Kasumi-1 (cell line): ENCODE measurements around the gene BABAM2.
"Not testable (repeated sequence)": the region's sequence is repeated elsewhere in the genome, so short reads cannot be mapped to it uniquely, and the experiment has no call there.

ENCODE experiments used
- DNase-seq, 2 experiments: peaks; one replicate each; lab custom pipeline; 2025; lab: John Stamatoyannopoulos, UW

Gene BABAM2

DNA sequence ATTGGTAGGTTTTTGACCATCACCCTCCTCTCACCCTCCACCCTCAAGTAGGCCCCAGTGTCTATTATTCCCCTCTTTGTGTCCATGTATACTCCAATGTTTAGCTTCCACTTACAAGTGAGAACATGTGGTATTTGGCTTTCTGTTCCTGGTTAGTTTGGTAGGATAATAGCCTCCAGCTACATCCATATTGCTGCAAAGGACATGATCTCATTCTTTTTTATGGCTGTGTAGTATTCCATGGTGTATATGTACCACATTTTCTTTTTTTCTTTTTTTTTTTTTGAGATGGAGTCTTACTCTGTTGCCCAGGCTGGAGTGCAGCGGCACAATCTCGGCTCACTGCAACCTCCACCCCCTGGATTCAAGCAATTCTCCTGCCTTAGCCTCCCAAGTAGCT lies 88.2 kb downstream of the BABAM2 start:
- not testable (repeated sequence) for DNase-seq

DNA sequence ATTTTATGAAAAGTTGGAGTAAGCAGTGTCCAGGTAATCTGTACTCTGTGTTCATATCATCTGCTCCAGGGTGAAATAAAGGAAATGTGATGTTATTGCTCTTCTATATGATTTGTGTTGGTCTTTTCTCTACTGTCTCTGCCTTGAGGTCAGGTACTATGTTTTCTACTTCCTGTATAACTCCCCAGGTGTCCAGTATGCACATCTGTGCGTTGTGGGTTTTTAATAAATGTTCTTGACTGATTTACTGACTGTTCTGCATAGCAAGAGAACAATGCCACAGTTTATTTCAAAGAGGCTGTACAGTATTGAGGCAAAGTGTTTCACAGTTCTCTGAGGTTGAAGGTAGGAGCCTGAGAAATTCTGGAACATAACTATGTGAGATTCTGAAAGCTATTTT lies 89.7 kb downstream of the BABAM2 start:
- DNase-seq: no peak

DNA sequence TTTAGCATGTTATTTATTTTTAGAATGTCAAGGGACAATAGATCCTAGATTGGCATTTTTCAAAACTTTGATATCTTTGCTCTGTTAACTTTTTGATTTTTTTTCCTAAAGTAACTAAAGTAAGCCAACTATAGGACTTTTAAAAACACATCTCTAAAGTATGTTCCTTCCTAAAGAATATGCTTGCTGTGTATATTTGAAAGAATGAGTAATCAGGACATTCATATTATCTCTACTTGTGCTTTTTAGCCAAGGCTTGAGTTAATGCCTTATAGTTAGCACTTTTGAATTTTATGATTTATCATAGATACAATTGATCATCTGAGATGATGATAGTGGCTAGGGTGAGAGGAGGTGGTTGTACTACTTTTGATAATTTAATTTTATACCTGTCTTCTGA lies 93.6 kb downstream of the BABAM2 start:
- no peak for DNase-seq

DNA sequence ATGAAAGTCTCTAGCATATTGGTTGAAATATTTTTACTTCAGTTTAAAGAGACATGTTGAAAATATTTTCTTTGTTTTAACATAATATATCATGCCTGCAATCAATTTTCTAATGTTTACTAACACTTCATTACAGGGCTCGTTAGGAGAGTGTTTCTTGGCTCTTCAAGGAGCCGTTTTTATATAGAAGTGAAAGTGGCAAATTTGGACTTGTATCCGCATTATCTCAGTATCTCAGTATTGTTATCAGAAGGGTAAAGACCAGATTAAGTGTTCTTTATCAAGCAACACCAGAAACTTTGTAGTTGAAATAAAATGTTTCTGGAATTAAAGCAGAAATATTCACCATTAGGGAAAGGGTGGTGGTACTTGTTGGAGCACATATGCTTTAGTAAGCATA lies 97.8 kb downstream of the BABAM2 start:
- no peak for DNase-seq

DNA sequence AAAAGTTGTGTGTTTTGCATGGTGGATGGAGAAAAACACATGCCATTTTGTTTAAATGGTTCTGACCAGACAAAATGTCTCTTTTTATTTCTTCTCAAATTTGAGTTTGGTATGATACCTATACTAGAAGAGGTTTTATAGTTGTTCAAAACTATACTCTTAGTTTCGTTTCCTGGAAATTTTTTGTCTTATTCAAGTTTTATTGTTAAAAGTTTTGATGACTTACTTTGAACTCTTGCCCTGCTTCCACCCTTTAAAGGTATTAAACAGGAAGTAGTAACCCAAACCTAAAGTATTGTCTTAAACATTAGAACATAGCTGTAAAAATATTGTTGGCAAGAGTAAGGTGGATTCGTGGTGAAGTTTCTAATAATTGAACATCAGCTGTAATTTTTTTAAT lies 98.2 kb downstream of the BABAM2 start:
- DNase-seq: no peak

DNA sequence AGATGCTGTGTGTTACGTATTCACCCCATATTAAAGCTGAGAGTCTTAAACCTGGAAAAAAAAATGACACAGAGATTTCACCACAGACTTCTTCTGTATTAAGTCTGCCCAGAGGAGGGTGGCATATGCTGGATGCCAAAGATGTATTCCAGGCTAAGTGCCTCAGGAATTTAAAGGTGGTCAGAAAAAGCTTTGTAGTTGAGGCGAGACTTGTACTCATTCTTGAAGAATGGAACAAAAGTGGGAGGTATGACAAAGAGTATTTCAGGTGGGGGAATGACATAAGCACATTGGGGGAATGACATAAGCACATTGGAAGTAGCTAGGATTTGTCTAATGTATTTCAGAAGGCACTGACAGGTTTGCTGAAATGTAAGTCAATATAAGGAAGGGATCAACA lies 98.6 kb downstream of the BABAM2 start:
- DNase-seq: no peak

DNA sequence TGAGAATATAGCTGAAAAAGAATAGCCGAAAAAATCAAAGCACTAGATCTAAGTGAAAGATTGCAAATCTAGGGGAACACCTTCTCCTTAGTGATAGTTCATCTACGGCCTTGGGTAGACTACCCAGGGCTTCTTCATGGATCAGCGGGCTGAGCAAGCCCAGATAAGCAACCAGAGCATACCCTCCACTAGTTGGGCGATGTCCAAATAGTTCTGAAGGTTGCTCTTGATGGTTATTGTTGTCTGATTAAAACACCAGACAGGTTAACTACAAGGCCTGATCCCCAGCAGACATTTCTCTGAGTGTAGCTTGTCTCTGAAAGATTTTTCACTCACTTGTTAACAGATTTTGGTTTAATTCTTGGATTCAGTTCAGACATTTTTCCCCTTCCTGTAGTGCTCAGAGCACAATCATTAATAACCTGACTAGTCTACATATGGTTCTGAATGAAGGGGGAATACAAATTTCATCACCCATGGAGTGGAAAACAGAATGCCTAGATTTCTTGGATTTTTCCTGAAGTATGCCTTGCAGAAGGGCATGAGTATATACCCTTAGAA lies 99.6 kb downstream of the BABAM2 start:
- DNase-seq: no peak

DNA sequence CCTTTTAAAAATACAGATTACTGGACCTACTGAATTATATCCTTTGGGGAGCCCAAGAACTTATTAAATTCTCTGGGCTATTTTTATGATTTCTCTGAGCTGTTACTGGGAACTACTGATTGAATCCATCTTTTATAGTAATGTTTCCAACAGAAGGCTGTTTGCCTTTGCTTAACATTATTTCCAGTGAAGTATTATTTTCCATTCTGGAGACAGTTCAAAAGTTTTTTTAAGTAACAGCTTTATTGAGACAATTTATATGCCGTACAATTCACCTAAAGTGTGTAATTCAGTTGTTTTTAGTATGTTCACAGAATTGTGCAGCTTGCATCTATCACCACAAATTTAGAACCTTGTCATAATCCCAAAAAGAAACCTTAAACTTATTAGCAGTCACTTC lies 100.6 kb downstream of the BABAM2 start:
- no peak for DNase-seq

DNA sequence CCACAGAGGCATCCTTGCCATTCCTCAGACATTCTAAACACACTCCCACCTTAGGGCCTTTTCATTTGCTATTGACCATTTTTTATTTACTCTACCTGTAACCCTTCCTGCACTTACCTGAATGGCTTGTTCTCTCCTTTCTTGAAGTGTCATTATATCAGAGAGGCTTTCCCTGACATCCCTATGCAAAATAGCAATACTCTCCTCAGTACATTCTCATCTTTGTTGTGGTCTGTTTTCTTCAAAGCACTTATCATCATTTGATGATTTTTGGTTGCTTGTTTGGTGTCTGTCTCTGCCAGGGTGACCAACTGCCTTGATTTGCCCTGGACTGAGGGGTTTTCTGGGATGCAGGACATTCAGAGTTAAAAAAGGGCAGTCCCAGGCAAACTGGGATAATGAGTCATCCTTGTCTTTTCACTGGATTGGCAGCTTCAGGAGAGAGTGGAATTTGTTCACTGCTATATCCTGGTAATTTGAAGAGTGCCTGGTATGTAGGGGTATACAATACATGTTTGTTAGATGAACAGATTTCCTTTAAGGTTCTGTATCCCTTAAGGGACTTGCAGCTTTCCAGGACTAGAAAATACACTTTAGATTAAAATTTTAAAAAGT lies 102.4 kb downstream of the BABAM2 start:
- DNase-seq: no peak

DNA sequence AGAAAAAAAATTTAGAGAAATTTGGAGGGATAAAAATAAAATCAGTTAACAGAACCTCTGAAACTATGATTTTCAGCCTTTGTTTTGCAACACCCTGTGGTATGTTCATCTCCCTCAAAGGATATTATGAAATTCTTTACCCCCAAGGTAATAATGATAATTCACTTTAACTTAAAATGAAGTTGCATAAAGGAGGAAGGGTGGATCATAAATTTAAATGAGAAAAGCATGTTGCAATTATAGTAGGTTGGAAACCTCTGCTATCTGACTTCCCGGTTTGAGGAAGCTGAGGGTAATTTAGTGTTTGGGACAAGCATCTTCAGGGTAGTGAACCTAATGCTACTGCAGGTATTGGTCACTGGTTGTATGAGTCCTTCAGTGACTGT lies 102.9 kb downstream of the BABAM2 start:
- DNase-seq: no peak

DNA sequence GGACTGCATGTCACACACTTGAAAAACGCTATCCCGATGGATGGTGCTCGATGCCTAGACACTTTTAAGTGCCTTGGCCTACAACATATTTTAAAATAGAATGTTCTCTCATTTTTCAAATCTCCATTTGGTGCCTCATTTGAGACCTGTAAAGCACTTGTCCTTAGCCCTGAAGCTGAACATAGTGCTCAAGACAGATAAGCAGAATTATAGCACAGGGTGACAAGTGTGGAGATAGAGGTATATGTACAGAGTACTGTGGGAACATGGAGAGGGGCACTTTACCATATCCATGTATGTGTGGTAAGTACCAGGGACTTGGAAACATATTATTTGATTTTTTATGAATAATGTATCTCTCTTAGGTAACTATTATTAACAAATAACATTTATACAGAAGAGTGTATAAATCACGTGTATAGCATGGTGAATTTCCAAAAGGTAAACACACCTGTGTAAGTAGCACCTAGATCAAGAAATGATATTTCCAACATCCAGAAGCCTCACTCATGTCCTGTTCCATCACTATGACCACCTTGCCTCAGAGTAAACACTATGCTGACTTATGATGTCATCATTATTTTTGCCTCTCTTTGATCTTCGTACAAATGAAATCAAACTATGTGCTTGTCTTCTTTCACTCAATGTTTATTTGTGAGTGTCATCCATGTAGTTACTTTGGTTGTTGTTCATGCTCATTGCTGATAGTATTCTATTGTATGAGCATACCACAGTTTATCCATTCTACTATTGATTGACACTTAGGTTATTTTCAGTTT lies 103.6 kb downstream of the BABAM2 start:
- DNase-seq: no peak

DNA sequence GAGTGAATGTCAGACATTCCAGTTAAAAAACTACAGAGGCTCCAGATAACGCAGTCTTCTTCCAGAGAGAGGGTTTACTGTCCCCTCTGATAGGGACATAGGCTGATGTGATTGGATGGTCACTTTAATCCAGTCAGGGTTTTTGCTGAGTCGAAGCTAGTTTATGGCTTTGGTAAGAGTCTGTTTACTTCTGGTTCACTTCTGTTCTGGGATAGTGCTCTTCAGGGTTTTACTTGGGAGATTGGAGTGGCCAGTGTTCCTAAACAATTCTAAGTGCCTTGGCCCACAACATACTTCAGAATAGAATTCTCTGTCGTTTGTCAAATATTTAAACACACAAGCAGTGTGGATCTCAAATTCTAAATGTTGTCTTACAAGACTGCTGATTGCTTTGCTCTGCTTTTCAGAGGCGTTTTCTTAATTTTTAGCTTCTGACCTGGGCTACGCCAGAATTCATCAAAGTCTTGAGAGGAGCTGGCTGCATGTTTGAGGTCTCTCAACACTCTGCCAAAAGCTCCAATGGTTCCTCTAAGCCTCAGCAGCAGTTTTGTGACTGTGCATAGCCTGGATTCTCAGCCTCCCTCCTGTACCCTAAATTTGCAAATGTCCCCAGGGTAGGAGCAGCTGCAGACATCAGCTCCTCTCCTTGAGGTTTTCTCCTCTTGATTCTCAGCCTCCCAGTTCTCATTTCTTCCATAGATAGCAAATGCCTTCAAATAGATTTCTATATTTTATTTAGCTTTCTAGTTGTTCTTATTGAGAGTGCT lies 105.8 kb downstream of the BABAM2 start:
- DNase-seq: no peak

DNA sequence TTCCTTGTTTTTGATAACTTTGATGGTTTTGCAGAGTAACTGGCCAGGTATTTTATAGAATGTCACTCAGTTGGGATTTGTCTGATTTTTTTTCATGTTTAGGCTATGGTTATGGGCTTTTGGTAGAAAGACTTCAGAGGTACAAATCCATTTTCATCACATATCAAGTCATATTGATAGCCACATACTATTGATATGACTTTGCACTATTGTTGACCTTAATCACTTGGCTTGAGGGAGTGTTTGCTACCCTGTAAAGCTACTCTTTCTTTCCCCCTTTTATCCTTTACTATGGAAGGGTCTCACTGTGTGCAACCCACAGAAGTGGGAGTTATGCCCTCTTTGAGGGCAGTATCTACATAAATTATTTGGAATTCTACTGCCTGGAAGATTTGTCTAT lies 109.8 kb downstream of the BABAM2 start:
- DNase-seq: no peak

DNA sequence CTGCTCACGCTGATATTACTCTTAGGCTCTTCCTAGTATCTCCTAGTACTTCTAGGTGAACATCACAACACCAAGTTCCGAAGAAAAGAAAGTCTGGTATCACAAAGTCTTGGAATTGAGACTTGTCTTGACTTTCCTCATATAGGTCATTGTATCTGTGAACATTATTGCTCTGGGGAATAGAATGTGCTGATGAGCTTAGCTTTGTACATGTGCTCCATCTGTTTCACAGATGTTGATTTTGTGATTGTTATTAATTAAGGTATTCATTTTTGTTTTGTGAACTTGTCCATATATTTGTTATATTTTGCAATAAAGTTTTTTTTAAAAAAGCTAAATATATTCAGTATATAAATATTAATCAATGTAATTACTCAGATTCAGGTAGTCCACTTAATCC lies 111.7 kb downstream of the BABAM2 start:
- DNase-seq: no peak

DNA sequence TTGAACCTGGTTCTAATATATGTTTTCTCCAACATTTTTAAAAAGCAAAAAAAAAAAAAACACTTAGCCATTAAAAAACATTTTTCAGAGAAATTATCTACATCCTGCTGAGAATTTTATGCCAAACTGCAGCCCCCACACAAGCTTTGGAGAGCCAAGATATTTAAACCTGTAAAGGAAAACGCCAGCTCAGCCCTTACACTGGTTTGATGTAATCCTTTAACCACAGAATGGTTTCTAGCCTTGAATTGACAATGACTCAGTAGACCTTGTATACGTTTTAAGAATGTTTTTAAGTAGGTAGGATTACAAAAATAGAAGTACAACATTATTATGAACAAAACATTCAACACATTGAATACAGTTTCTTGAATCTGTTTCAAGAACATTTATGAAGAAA lies 113.6 kb downstream of the BABAM2 start:
- peak; percentile 11 to 27 for DNase-seq

DNA sequence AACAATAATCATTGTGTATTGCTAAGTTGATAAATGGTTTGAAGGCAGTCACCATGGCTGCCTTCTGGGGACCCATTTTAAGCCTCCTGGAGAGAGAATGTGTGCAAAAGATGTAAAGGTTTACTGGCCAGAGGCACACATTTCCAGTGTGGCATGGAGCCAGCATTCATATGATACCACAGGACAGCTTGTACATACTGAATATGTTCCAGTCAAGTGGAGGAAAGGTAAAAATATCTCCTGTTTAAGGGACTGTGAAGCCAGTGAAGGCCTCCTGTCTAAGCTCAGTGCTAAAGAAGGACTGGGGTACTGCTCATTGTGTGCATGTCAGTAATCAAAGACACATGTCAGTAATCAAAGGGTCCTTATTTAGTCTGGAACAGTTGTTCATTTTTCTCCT lies 119.2 kb downstream of the BABAM2 start:
- DNase-seq: no peak

DNA sequence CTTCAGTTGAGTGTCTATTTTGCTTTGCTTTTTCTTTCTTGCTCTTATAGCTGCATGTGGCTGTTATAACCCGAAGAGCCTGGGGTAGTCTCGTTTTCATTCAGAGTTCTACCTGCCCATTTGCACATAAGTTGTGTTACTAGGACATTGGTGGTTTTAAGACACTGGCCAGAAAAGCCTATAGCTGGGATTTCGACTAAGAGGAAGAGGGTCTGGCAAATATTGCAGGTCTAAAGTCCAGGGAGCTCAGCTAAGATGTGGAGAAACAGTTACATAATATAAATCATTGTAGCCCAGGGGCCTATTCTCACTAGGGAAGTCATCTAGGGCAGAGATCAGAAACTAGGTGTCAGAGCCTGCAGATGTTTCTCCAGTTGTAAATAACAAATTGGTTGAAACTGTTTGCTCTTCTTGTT lies 120.8 kb downstream of the BABAM2 start:
- no peak for DNase-seq

DNA sequence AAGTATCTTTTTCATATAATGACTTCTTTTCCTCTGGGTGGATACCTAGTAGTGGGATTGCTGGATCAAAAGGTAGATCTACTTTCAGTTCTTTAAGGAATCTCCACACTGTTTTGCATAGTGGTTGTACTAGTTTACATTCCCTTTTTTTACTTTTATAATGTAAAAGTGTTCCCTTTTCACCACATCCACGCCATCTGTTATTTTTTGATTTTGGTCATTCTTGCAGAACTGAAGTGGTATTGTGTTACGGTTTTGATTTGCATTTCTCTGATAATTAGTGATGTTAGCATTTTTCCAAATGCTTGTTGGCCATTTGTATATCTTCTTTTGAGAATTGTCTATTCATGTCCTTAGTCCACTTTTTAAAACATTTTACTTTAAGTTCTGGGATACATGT lies 127.9 kb downstream of the BABAM2 start:
- not testable (repeated sequence) for DNase-seq

DNA sequence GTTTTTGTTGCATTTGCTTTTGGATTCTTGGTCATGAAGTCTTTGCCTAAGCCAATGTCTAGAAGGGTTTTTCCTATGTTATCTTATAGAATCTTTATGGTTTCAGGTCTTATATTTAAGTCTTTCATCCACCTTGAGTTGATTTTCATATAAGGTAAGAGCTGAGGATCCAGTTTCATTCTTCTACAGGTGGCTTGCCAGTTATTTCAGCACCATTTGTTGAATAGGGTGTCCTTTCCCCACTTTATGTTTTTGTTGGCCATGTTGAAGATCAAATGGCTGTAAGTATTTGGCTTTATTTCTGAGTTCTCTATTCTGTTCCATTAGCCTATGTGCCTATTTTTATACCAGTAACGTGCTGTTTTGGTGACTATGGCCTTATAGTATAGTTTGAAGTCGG lies 129.0 kb downstream of the BABAM2 start:
- DNase-seq: not testable (repeated sequence)

DNA sequence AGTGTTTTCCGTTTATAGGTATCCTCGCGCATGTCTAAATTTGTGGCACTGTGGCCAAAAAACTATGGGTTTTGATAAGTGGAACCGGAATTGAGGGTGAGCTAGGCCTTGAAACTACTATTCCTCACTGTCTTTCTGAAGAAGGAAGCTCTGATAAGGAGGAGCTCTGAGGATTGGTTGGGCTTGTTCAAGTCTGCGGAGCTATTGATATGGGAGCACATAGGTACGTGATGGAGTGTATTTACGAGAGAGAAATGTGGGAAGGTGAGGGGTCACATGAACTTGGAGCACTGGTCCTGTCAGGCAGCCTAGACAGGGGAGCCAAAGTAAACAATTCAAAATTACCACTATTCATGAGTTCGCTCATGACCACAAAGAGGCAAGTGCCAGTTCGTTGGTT lies 131.4 kb downstream of the BABAM2 start:
- no peak for DNase-seq

DNA sequence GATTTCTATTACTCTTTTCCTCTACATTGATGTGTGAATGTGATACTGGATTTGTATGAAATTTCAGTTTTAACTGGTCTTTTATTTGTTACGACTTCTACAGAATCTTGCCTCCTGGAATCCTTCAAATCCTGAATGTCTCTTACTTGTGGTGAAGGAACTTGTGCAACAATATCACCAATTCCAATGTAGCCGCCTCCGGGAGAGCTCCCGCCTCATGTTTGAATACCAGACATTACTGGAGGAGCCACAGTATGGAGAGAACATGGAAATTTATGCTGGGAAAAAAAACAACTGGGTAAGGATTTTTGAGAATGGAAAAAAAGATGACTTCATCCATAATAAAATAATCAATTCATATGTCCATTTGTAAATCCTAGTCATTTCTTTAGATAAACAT lies 134.6 kb downstream of the BABAM2 start:
- no peak for DNase-seq

DNA sequence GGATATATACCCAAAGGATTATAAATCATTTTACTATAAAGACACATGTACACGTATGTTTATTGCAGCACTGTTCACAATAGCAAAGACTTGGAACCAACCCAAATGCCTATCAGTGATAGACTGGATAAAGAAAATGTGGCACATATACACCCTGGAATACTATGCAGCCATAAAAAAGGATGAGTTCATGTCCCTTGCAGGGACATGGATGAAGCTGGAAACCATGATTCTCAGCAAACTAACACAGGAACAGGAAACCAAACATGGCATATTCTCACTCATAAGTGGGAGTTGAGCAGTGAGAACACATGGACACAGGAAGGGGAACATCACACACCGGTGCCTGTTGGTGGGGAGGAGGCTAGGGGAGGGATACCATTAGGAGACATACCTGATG lies 135.7 kb downstream of the BABAM2 start:
- DNase-seq: not testable (repeated sequence)

DNA sequence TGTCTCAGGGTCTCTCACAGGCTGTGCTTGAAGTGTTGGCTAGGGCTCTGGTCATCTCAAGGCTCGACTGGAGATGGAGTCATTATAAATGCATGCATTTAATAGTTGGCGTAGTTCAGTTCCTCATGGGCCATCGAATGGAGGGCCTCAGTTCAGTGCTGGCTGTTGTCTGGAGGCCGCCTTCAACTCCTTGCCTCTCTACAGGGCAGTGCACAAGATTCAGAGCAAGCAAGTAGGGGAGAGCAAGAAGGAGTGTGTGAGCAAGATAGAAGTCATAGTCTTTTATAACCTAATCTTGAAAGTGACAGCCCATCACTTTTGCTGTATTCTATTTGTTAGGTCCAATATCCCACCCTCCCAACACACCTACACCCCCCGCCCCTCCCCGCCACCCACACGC lies 137.5 kb downstream of the BABAM2 start:
- no peak for DNase-seq
